ENCODE results near the gene TIMM17B. TPM values are rescaled to one million over a fixed set of nuclear protein-coding genes. Genes with fewer than 3 reads are reported as not detected.

Gene TIMM17B
- total and polyA plus RNA-seq, 2 of the 8 experiments (the other 6 are each of a cell fraction or from before 2014, with no cell fraction given), result 77.8 to 246 TPM

DNA sequence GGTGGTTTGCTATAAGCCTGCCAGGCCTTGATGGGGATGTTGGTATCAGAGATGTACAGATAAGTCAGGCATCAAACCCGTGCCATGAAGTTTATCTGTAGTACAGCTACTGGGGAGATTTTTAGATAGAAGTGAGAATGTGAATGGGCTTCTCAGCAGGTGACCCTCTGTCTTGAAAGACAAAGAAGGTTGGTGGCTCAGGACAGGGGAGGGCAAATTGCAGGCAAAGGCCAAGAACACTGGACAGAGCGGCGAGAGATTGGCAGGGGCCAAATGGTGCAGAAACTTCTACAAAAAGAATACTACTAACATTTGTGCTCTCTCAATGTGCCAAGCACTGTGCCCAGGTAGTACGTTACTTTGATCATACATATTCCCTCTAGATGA, 23.1 kb upstream of the TIMM17B start (continued):
- TF ChIP-seq NANOG (IDR thresholded peaks at IDR 0.05; ENCODE audit: insufficient read depth, low read depth, low read length, poor library complexity, severe bottlenecking), result no peak
- no peak for TF ChIP-seq RXRA (IDR thresholded peaks at IDR 0.05; ENCODE audit: insufficient read depth, low read depth, low read length)
- TF ChIP-seq TAF1 (IDR thresholded peaks at IDR 0.05; ENCODE audit: low read depth, low read length), result no peak
- no peak for TF ChIP-seq CTBP2 (IDR thresholded peaks at IDR 0.05; ENCODE audit: borderline replicate concordance, insufficient read depth, insufficient read length, low read length)
- no peak for TF ChIP-seq TCF12 (IDR thresholded peaks at IDR 0.05; ENCODE audit: low read depth, low read length)
- TF ChIP-seq, protein P1, sequence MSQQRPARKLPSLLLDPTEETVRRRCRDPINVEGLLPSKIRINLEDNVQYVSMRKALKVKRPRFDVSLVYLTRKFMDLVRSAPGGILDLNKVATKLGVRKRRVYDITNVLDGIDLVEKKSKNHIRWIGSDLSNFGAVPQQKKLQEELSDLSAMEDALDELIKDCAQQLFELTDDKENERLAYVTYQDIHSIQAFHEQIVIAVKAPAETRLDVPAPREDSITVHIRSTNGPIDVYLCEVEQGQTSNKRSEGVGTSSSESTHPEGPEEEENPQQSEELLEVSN (IDR thresholded peaks at IDR 0.05), result no peak
- no peak for TF ChIP-seq TBP (IDR thresholded peaks at IDR 0.05; ENCODE audit: low read depth, low read length)
- TF ChIP-seq CHD2 (IDR thresholded peaks at IDR 0.05; ENCODE audit: low read length), result no peak
- no peak for TF ChIP-seq BCL11A (IDR thresholded peaks at IDR 0.05; ENCODE audit: low read depth in 2 of 2, low read length in 2 of 2)
